H1 (cell line): ENCODE results near the gene ZNF419. TPM values are rescaled to one million over a fixed set of nuclear protein-coding genes. Genes with fewer than 3 reads are reported as not detected.

Experiments
- polyA plus RNA-seq, 7 experiments: library from polyadenylated mRNA; depleted of rRNA in 3 of 7; stranded (reverse) in 5 of 7; unstranded in 2 of 7; fragments of >200 nt in 5 of 7; fragments of 200-250 nt in 2 of 7; gene quantifications; 1 replicate in 5 of 7; 2 replicates in 1 of 7; 4 replicates in 1 of 7; pipeline versions ENCODE4 v1.2.1 to v1.2.3, GENCODE V29; 2011 to 2013; ENCODE audit warnings: missing spikeins in 2 of 7, mixed read lengths in 2 of 7
- small RNA-seq: library from polyadenylated mRNA; stranded (forward); fragments of <200 nt; extraction: miRNeasy Mini kit (QIAGEN cat#:217004); gene quantifications from one replicate; pipeline ENCODE3, GENCODE V24; 2013; ENCODE audit not compliant: insufficient read depth
- total RNA-seq: library from RNA; stranded (reverse); fragmentation: NEBNext Ultra II Directional; extraction: Animal tissue kit (Norgen Biotek cat#: 25700); gene quantifications from 2 replicates; pipeline ENCODE4 v1.2.1, GENCODE V29; 2021

The ZNF419 gene
- total and polyA plus RNA-seq, 2 of the 8 experiments (the other 6 are each of a cell fraction or from before 2014, with no cell fraction given) = 5.8 to 11.9 TPM

Small RNAs within 50 kb of the gene (small RNA-seq; reads per million reads assigned to genes)
- gene VN1R107P = not detected

Other genes with a start within 250 kb of the ZNF419 start
- 12.6 and 14.8 TPM in 2 replicates for gene ZNF805, start 247.1 kb upstream of the ZNF419 start, total RNA-seq
- 1.6 and 2.3 TPM in 2 replicates for gene ZNF805, start 247.1 kb upstream of the ZNF419 start, polyA plus RNA-seq (2011; rRNA removed)
- 56.0 and 57.9 TPM in 2 replicates for gene ZNF460, start 207.3 kb upstream of the ZNF419 start, total RNA-seq
- gene ZNF460, start 207.3 kb upstream of the ZNF419 start, polyA plus RNA-seq (2011; rRNA removed) = 6.9 and 9.3 TPM in 2 replicates
- 8.7 and 9.0 TPM in 2 replicates for gene ZNF543, start 167.3 kb upstream of the ZNF419 start, total RNA-seq
- 1.7 and 1.8 TPM in 2 replicates for gene ZNF543, start 167.3 kb upstream of the ZNF419 start, polyA plus RNA-seq (2011; rRNA removed)
- 9.1 and 10.5 TPM in 2 replicates for gene ZNF304, start 136.5 kb upstream of the ZNF419 start, total RNA-seq
- 3.3 and 4.3 TPM in 2 replicates for gene ZNF304, start 136.5 kb upstream of the ZNF419 start, polyA plus RNA-seq (2011; rRNA removed)
- gene TRAPPC2B, start 124.2 kb upstream of the ZNF419 start, total RNA-seq = 7.9 and 8.7 TPM in 2 replicates
- 18.3 and 28.3 TPM in 2 replicates for gene TRAPPC2B, start 124.2 kb upstream of the ZNF419 start, polyA plus RNA-seq (2011; rRNA removed)
- gene ZNF547, start 124.2 kb upstream of the ZNF419 start, total RNA-seq = 2.0 and 2.1 TPM in 2 replicates
- 1.1 TPM in 2 replicates for gene ZNF547, start 124.2 kb upstream of the ZNF419 start, polyA plus RNA-seq (2011; rRNA removed)
- 8.9 and 9.9 TPM in 2 replicates for gene ZNF548, start 97.9 kb upstream of the ZNF419 start, total RNA-seq
- gene ZNF548, start 97.9 kb upstream of the ZNF419 start, polyA plus RNA-seq (2011; rRNA removed) = 7.4 TPM in 2 replicates
- gene ZNF17, start 76.6 kb upstream of the ZNF419 start, total RNA-seq = 7.9 and 10.2 TPM in 2 replicates
- gene ZNF17, start 76.6 kb upstream of the ZNF419 start, polyA plus RNA-seq (2011; rRNA removed) = 3.8 and 3.9 TPM in 2 replicates
- gene ZNF749, start 52.4 kb upstream of the ZNF419 start, total RNA-seq = 24.4 and 30.3 TPM in 2 replicates
- gene ZNF749, start 52.4 kb upstream of the ZNF419 start, polyA plus RNA-seq (2011; rRNA removed) = 15.2 and 20.4 TPM in 2 replicates
- 1.4 and 1.8 TPM in 2 replicates for gene VN1R1, start 30.6 kb upstream of the ZNF419 start, total RNA-seq
- 0.57 and 0.71 TPM in 2 replicates for gene VN1R1, start 30.6 kb upstream of the ZNF419 start, polyA plus RNA-seq (2011; rRNA removed)
- gene ZNF772, start 10.2 kb upstream of the ZNF419 start, total RNA-seq = 15.2 and 15.7 TPM in 2 replicates
- gene ZNF772, start 10.2 kb upstream of the ZNF419 start, polyA plus RNA-seq (2011; rRNA removed) = 4.0 and 4.6 TPM in 2 replicates
- gene ZNF773, start 12.2 kb downstream of the ZNF419 start, total RNA-seq = 8.3 and 9.0 TPM in 2 replicates
- 4.2 and 5.6 TPM in 2 replicates for gene ZNF773, start 12.2 kb downstream of the ZNF419 start, polyA plus RNA-seq (2011; rRNA removed)
- gene ZNF549, start 39.6 kb downstream of the ZNF419 start, total RNA-seq = 9.7 and 10.4 TPM in 2 replicates
- 3.0 and 4.3 TPM in 2 replicates for gene ZNF549, start 39.6 kb downstream of the ZNF419 start, polyA plus RNA-seq (2011; rRNA removed)
- 10.4 and 10.7 TPM in 2 replicates for gene ZNF550, start 72.1 kb downstream of the ZNF419 start, total RNA-seq
- gene ZNF550, start 72.1 kb downstream of the ZNF419 start, polyA plus RNA-seq (2011; rRNA removed) = 4.5 and 4.6 TPM in 2 replicates
- gene ZNF416, start 91.2 kb downstream of the ZNF419 start, total RNA-seq = 9.7 and 10.3 TPM in 2 replicates
- 2.7 and 3.2 TPM in 2 replicates for gene ZNF416, start 91.2 kb downstream of the ZNF419 start, polyA plus RNA-seq (2011; rRNA removed)
- gene ZIK1, start 96.4 kb downstream of the ZNF419 start, total RNA-seq = 36.5 and 38.5 TPM in 2 replicates
- 19.4 and 21.2 TPM in 2 replicates for gene ZIK1, start 96.4 kb downstream of the ZNF419 start, polyA plus RNA-seq (2011; rRNA removed)
- 6.3 and 9.3 TPM in 2 replicates for gene ZNF530, start 112.1 kb downstream of the ZNF419 start, total RNA-seq
- 4.2 and 4.7 TPM in 2 replicates for gene ZNF530, start 112.1 kb downstream of the ZNF419 start, polyA plus RNA-seq (2011; rRNA removed)
- 54.6 and 55.1 TPM in 2 replicates for gene ZNF134, start 126.5 kb downstream of the ZNF419 start, total RNA-seq
- gene ZNF134, start 126.5 kb downstream of the ZNF419 start, polyA plus RNA-seq (2011; rRNA removed) = 16.6 and 19.4 TPM in 2 replicates
- 15.0 and 15.7 TPM in 2 replicates for gene ZNF211, start 145.4 kb downstream of the ZNF419 start, total RNA-seq
- gene ZNF211, start 145.4 kb downstream of the ZNF419 start, polyA plus RNA-seq (2011; rRNA removed) = 5.0 and 7.5 TPM in 2 replicates
- not detected in 2 replicates for gene ZSCAN4, start 181.2 kb downstream of the ZNF419 start, total RNA-seq
- not detected in 2 replicates for gene ZSCAN4, start 181.2 kb downstream of the ZNF419 start, polyA plus RNA-seq (2011; rRNA removed)
- 30.0 and 33.0 TPM in 2 replicates for gene ZNF551, start 194.2 kb downstream of the ZNF419 start, total RNA-seq
- 14.6 and 19.2 TPM in 2 replicates for gene ZNF551, start 194.2 kb downstream of the ZNF419 start, polyA plus RNA-seq (2011; rRNA removed)
- gene ZNF154, start 221.5 kb downstream of the ZNF419 start, total RNA-seq = 9.5 and 11.6 TPM in 2 replicates
- gene ZNF154, start 221.5 kb downstream of the ZNF419 start, polyA plus RNA-seq (2011; rRNA removed) = 4.8 and 5.3 TPM in 2 replicates
- 6.6 and 7.2 TPM in 2 replicates for gene ZNF671, start 239.9 kb downstream of the ZNF419 start, total RNA-seq
- 5.3 and 7.0 TPM in 2 replicates for gene ZNF671, start 239.9 kb downstream of the ZNF419 start, polyA plus RNA-seq (2011; rRNA removed)